Measurements from ENCODE around the gene HECA.
"Not testable (repeated sequence)": the region's sequence is repeated elsewhere in the genome, so short reads cannot be mapped to it uniquely, and the experiment has no call there.

Gene HECA

GRCh38 chr6:139134064-139134395 is 850 bp upstream of the HECA start:
- H3K4me3 ChIP-seq (replicated peaks in 1 of 2; ENCODE audit: low read depth in 2 of 2, low read length in 2 of 2): no peak overlapping the region
- TF ChIP-seq, protein P1, sequence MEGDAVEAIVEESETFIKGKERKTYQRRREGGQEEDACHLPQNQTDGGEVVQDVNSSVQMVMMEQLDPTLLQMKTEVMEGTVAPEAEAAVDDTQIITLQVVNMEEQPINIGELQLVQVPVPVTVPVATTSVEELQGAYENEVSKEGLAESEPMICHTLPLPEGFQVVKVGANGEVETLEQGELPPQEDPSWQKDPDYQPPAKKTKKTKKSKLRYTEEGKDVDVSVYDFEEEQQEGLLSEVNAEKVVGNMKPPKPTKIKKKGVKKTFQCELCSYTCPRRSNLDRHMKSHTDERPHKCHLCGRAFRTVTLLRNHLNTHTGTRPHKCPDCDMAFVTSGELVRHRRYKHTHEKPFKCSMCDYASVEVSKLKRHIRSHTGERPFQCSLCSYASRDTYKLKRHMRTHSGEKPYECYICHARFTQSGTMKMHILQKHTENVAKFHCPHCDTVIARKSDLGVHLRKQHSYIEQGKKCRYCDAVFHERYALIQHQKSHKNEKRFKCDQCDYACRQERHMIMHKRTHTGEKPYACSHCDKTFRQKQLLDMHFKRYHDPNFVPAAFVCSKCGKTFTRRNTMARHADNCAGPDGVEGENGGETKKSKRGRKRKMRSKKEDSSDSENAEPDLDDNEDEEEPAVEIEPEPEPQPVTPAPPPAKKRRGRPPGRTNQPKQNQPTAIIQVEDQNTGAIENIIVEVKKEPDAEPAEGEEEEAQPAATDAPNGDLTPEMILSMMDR (IDR thresholded peaks at IDR 0.05; ENCODE audit: low read depth, low read length): no peak
- DNase-seq (ENCODE audit: low read depth in 2 of 2): no peak

DNA sequence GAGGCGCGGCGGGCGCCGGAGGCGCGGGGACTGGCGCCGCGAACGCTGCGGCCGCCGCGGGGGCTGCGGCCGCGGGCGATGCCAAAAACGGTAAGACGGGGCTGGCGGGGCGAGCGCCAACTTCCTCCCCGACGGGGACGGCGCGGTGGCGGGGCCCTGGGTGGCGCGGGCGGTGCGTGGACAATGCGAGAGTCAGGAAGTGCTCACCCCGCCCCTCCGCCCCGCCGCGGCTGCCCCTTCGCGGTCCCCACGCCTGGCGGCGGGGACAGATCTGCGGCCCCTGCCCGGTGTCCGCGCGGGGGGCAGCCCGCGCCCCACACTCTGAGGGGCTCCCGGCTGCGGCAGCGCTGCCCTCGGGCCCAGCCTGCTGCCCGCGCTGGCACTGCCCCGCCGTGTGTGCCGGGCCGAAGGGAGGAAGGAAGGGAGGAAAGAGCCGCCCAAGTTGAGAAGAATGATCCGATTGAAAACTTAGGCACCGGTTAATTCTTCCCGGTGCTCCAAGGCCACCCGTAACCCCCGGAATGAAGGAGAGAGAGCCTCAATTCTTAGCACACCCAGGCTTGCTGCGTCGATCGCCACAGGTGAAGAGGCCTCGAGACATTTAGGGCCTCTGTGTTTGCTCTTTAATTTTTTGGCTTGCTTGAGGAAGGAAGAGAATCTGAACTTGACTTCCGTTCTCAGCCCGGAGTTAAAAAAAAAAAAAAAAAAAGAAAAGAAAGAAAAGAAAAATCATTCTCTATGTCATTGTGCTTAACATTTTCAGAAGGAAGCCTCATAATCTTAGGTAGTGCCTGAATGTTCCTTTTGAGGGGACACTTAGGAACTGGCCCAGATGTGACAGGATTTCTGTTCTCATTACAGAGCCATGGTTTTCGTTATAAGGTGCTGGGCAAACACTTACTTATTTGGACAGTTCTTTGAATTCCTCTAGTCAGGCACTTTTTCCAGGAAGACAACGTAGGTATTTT is 982 bp downstream of the HECA start:
- H3K4me3 ChIP-seq (replicated peaks in 1 of 2; ENCODE audit: low read depth in 2 of 2, low read length in 2 of 2): peak overlapping the region; percentile 75 to 86
- TF ChIP-seq, protein P1 (IDR thresholded peaks at IDR 0.05; ENCODE audit: low read depth, low read length): no peak
- DNase-seq (ENCODE audit: low read depth in 2 of 2): peak in 1 of 2 donors; percentile 49

GRCh38 chr6:139137706-139138105 is 2.8 kb downstream of the HECA start:
- no peak overlapping the region for H3K4me3 ChIP-seq (replicated peaks in 1 of 2; ENCODE audit: low read depth in 2 of 2, low read length in 2 of 2)

DNA sequence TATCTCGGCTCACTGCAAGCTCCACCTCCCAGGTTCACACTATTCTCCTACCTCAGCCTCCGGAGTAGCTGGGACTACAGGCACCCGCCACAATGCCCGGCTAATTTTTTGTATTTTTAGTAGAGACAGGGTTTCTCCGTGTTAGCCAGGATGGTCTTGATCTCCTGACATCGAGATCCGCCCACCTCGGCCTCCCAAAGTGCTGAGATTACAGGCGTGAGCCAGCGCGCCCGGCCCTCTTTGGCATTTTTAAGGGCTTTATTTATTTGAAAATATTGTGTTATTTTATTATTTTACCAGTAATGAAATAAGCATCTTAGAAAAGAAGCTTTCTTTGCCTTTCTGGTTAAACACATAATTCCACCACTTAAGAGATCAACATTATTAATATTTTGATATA is 6.0 kb downstream of the HECA start:
- not testable (repeated sequence) for H3K4me3 ChIP-seq (replicated peaks in 1 of 2; ENCODE audit: low read depth in 2 of 2, low read length in 2 of 2); DNase-seq (ENCODE audit: low read depth in 2 of 2)

More at GRCh38 chr6:139137706-139138105, 2.8 kb downstream of the HECA start:
- TF ChIP-seq, protein P1 (IDR thresholded peaks at IDR 0.05; ENCODE audit: low read depth, low read length): no peak
- DNase-seq (ENCODE audit: low read depth in 2 of 2): no peak

- DNase-seq (ENCODE audit: low read depth in 2 of 2): no peak
- H3K4me3 ChIP-seq (replicated peaks in 1 of 2; ENCODE audit: low read depth in 2 of 2, low read length in 2 of 2): no peak overlapping the region
- TF ChIP-seq, protein P1 (IDR thresholded peaks at IDR 0.05; ENCODE audit: low read depth, low read length): no peak
Observed at GRCh38 chr6:139142262-139142661, 7.4 kb downstream of the HECA start.

- TF ChIP-seq, protein P1 (IDR thresholded peaks at IDR 0.05; ENCODE audit: low read depth, low read length): no peak
- peak in 1 of 2 donors; percentile 32 for DNase-seq (ENCODE audit: low read depth in 2 of 2)
- H3K4me3 ChIP-seq (replicated peaks in 1 of 2; ENCODE audit: low read depth in 2 of 2, low read length in 2 of 2): no peak overlapping the region
Observed at GRCh38 chr6:139143111-139143510, 8.2 kb downstream of the HECA start.

DNA sequence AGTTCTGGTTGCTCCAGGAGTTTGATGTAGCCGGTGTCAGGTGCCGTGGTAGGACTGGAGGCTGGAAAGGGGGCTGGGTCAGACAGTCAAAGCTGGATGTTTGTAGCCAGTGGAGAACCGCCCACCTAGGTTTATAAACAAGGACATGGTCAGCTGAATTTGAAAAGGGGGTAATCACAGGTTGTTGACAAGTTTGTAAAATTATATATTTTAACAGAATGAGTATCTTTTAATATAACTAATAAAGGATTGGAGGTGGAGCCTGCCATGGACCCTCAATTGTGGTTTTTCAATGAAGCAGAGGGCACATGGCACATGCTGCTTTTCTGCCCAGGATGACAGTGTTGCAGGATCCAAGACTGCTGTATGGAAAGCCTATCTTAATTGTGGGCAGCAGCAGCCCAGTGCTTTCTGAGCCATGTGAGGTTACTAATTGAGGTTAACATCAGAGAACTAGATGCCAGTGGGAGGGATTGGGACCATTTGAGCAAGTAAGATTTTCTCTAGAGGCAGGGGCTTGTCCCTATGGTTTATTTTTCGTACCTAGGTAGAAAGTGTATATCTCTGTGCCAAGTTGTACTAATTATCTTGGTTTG is 9.7 kb downstream of the HECA start:
- no peak overlapping the region for H3K4me3 ChIP-seq (replicated peaks in 1 of 2; ENCODE audit: low read depth in 2 of 2, low read length in 2 of 2)
- TF ChIP-seq, protein P1 (IDR thresholded peaks at IDR 0.05; ENCODE audit: low read depth, low read length): no peak
- DNase-seq (ENCODE audit: low read depth in 2 of 2): no peak
